ENCODE data around the gene EHHADH. TPM values are rescaled to one million over a fixed set of nuclear protein-coding genes. Genes with fewer than 3 reads are reported as not detected.
A peak's percentile ranks its signal among the peaks of the same experiment; 100 is the strongest.

EHHADH gene
- total RNA-seq, 1 donor from 2014 or later = 6.2 TPM

DNA sequence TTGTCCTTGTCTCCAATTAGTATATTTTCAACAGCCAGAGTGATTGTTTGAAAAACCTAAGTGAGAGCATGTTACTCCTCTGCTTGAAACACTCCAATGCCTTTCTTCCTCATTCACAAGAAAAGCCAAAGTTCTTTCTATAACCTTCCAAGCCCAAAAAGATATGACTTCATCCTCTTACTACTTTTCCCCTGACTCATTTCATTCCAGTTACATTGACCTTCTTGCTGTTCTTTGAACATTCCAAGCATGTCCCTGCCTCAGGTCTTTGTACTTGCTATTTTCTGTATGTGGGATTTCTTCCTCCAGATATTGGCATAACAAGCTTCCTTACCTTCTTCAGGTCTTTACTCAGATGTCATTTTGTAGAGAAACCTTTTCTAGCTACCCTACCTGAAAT, 28.3 kb downstream of the EHHADH start:
- DNase-seq (ENCODE audit: low spot score, unreplicated experiment) = no peak

DNA sequence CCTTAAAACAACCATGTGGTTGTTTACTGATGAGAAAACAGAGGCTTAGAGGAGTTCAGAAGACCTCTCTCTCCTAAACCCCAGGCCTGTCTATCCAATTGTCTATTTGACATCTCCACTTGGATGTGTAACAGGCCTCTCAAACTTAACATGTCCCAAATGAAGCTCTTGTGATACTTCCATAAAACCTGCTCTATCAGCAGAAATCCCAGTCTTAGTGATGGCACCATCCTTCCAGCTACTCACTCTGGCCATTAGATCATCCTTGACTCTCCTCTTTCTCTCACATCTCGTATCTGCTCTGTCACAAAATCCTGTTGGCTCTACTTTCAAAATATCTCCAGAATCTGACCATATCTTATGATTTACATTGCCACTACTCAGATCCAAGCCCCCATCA, 28.8 kb downstream of the EHHADH start:
- H3K9me3 Mint-ChIP-seq (ENCODE audit: low read depth) = no peaks in the 10 kb centered on the region
- no peaks in the 10 kb centered on the region for H3K4me1 Mint-ChIP-seq (ENCODE audit: low read depth)
- no peak overlapping the region for H3K27ac Mint-ChIP-seq
- TF ChIP-seq, protein P1, sequence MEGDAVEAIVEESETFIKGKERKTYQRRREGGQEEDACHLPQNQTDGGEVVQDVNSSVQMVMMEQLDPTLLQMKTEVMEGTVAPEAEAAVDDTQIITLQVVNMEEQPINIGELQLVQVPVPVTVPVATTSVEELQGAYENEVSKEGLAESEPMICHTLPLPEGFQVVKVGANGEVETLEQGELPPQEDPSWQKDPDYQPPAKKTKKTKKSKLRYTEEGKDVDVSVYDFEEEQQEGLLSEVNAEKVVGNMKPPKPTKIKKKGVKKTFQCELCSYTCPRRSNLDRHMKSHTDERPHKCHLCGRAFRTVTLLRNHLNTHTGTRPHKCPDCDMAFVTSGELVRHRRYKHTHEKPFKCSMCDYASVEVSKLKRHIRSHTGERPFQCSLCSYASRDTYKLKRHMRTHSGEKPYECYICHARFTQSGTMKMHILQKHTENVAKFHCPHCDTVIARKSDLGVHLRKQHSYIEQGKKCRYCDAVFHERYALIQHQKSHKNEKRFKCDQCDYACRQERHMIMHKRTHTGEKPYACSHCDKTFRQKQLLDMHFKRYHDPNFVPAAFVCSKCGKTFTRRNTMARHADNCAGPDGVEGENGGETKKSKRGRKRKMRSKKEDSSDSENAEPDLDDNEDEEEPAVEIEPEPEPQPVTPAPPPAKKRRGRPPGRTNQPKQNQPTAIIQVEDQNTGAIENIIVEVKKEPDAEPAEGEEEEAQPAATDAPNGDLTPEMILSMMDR (IDR thresholded peaks at IDR 0.05; ENCODE audit: unreplicated experiment) = no peak
- H3K4me3 Mint-ChIP-seq (ENCODE audit: low read depth) = no peak overlapping the region
- H3K36me3 Mint-ChIP-seq (ENCODE audit: insufficient read depth) = peaks cover 2% of the 10 kb centered on the region
- H3K27me3 Mint-ChIP-seq = no peaks in the 10 kb centered on the region
- no peak for DNase-seq (ENCODE audit: low spot score, unreplicated experiment)

More for the DNA sequence above, 28.3 kb downstream of the EHHADH start:
- no peaks in the 10 kb centered on the region for H3K9me3 Mint-ChIP-seq (ENCODE audit: low read depth)
- TF ChIP-seq, protein P1 (IDR thresholded peaks at IDR 0.05; ENCODE audit: unreplicated experiment) = no peak
- no peak overlapping the region for H3K4me3 Mint-ChIP-seq (ENCODE audit: low read depth)
- no peaks in the 10 kb centered on the region for H3K27me3 Mint-ChIP-seq
- peaks cover 2% of the 10 kb centered on the region for H3K36me3 Mint-ChIP-seq (ENCODE audit: insufficient read depth)
- no peak overlapping the region for H3K27ac Mint-ChIP-seq
- no peaks in the 10 kb centered on the region for H3K4me1 Mint-ChIP-seq (ENCODE audit: low read depth)

DNA sequence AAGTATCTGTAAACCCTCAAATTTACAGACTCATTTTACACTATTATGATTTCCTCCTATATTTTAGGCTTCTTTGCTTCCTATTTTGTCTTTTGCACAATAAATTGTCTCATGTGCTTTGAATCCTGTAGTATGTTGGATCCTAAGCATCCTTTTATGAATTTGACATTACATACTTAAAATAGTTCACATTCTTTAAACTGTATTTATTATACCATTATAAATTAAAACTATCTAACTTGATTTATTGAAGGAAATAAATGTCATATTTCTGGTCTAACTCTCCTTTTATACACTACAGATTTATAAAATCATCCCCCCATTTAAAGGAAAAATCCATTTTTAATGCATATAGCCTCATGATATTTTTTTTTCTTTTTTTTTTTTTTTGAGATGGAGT, 32.6 kb downstream of the EHHADH start:
- Mint-ChIP-seq H3K4me1 (ENCODE audit: low read depth) (peaks cover 6% of the 10 kb centered on the region), H3K4me3 (ENCODE audit: low read depth) (no peak overlapping the region), H3K27ac (no peak overlapping the region), H3K9me3 (ENCODE audit: low read depth) (no peaks in the 10 kb centered on the region), H3K27me3 (no peaks in the 10 kb centered on the region), H3K36me3 (ENCODE audit: insufficient read depth) (peaks cover 2% of the 10 kb centered on the region)
- DNase-seq (ENCODE audit: low spot score, unreplicated experiment) = no peak
- TF ChIP-seq, protein P1 (IDR thresholded peaks at IDR 0.05; ENCODE audit: unreplicated experiment) = no peak

DNA sequence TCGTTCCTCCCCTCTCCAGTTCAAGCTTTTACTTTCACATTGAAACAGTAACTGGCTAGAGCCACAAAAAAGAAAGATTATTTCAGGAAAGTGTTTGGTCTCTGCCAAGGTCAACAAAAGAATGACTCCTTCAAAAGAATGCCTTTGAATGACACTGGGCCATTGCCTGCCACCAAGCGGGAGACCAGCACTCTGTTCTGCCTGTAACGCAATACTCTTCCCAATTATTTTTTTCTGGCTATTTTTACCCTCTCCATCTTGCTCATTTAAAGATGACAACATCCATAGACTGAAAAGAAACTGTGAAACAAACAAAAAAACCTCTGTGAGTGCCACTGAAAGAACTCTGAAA, 37.3 kb downstream of the EHHADH start:
- TF ChIP-seq, protein P1 (IDR thresholded peaks at IDR 0.05; ENCODE audit: unreplicated experiment) = no peak
- H3K27ac Mint-ChIP-seq = peak overlapping the region; percentile 2
- DNase-seq (ENCODE audit: low spot score, unreplicated experiment) = no peak
- H3K9me3 Mint-ChIP-seq (ENCODE audit: low read depth) = no peaks in the 10 kb centered on the region
- no peaks in the 10 kb centered on the region for H3K27me3 Mint-ChIP-seq
- no peak overlapping the region for H3K4me3 Mint-ChIP-seq (ENCODE audit: low read depth)
- H3K4me1 Mint-ChIP-seq (ENCODE audit: low read depth) = peaks cover 7% of the 10 kb centered on the region
- H3K36me3 Mint-ChIP-seq (ENCODE audit: insufficient read depth) = peaks cover 2% of the 10 kb centered on the region

DNA sequence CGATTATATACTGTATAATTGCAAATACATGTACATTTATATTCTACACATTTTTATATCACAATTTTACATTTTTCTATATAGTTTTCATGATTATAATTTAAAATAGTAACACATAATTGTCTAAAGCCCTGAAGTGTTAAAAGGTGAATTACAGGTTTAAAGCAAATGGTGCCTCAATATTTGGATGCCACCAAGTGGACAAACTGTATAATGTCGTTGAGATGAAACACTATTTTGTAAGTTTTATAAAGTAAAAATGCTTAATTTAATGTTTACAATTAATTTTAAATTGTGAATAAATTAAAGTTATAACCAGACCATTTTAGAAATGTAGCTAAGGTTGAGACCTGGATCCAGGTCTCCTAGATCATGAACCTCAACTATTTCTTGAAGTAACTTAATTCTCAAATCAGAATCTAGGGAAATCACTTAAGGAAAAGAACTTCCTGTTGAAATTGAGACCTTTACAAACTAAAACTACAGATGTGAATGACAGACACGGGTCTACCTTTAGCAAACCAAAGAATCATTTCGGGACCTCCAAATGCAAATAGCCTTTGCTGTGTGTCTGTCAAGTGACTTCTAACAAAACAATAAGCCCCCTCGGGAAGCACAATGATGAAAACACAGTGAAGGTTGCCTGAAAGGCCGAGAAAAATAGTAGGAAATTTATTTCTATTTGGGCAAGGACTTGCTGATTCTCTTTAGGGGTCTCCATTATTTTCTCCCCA, 37.8 kb downstream of the EHHADH start:
- Mint-ChIP-seq H3K27me3 (no peaks in the 10 kb centered on the region), H3K4me1 (ENCODE audit: low read depth) (peaks cover 7% of the 10 kb centered on the region), H3K9me3 (ENCODE audit: low read depth) (no peaks in the 10 kb centered on the region), H3K36me3 (ENCODE audit: insufficient read depth) (peaks cover 2% of the 10 kb centered on the region), H3K4me3 (ENCODE audit: low read depth) (no peak overlapping the region), H3K27ac (peak overlapping the region; percentile 2)
- no peak for DNase-seq (ENCODE audit: low spot score, unreplicated experiment)
- TF ChIP-seq, protein P1 (IDR thresholded peaks at IDR 0.05; ENCODE audit: unreplicated experiment) = peak; percentile 69
